Islet of Langerhans (tissue), 1 donor: ENCODE data around the gene TRIM44.
"Not testable (repeated sequence)": the region's sequence is repeated elsewhere in the genome, so short reads cannot be mapped to it uniquely, and the experiment has no call there.

ENCODE experiments used
- FAIRE-seq: peaks from one replicate; lab custom pipeline; 2011; peaks lifted over from hg19 to GRCh38; lab: Jason Lieb, UNC

The TRIM44 gene

GRCh38 chr11:35633827-35634423 is 28.6 kb upstream of the TRIM44 start:
- FAIRE-seq, result no peak

GRCh38 chr11:35635933-35636332 is 26.6 kb upstream of the TRIM44 start:
- FAIRE-seq, result no peak

GRCh38 chr11:35639591-35640179 is 22.9 kb upstream of the TRIM44 start:
- FAIRE-seq, result no peak

GRCh38 chr11:35641171-35641897 is 21.2 kb upstream of the TRIM44 start:
- no peak for FAIRE-seq

- FAIRE-seq, result no peak
These were observed 20.6 kb upstream of the TRIM44 start for GRCh38 chr11:35641964-35642363.

- no peak for FAIRE-seq
These were observed 15.0 kb upstream of the TRIM44 start for GRCh38 chr11:35647421-35648093.

GRCh38 chr11:35650006-35650405 is 12.6 kb upstream of the TRIM44 start:
- no peak for FAIRE-seq

GRCh38 chr11:35650467-35650866 is 12.1 kb upstream of the TRIM44 start:
- no peak for FAIRE-seq

- no peak for FAIRE-seq
These were observed 11.3 kb upstream of the TRIM44 start for GRCh38 chr11:35651263-35651662.

- FAIRE-seq, result not testable (repeated sequence)
These were observed 9.8 kb upstream of the TRIM44 start for GRCh38 chr11:35652786-35653185.

GRCh38 chr11:35654711-35655110 is 7.9 kb upstream of the TRIM44 start:
- FAIRE-seq, result no peak

- no peak for FAIRE-seq
These were observed 7.3 kb upstream of the TRIM44 start for GRCh38 chr11:35655254-35655653.

GRCh38 chr11:35655856-35656255 is 6.7 kb upstream of the TRIM44 start:
- no peak for FAIRE-seq

- no peak for FAIRE-seq
These were observed 4.3 kb upstream of the TRIM44 start for GRCh38 chr11:35658020-35658948.

GRCh38 chr11:35661534-35661933 is 1.0 kb upstream of the TRIM44 start:
- no peak for FAIRE-seq

GRCh38 chr11:35662061-35662648 is 420 bp upstream of the TRIM44 start:
- no peak for FAIRE-seq

GRCh38 chr11:35663408-35663702 is 780 bp downstream of the TRIM44 start:
- FAIRE-seq, result no peak

- FAIRE-seq, result no peak
These were observed 2.4 kb downstream of the TRIM44 start for GRCh38 chr11:35664977-35665441.

- FAIRE-seq, result no peak
These were observed 4.7 kb downstream of the TRIM44 start for GRCh38 chr11:35667257-35667656.

- not testable (repeated sequence) for FAIRE-seq
These were observed 5.8 kb downstream of the TRIM44 start for GRCh38 chr11:35668350-35668749.

GRCh38 chr11:35671396-35672127 is 9.0 kb downstream of the TRIM44 start:
- no peak for FAIRE-seq
